Adrenal gland (tissue), 12 donors: ENCODE data around the gene DOCK1. TPM values are rescaled to one million over a fixed set of nuclear protein-coding genes. Genes with fewer than 3 reads are reported as not detected.

ENCODE experiments used
- DNase-seq, 7 donors: peaks; one replicate each; pipeline ENCODE4 v3.0.0-alpha.2; 2019 to 2020
- H3K27ac ChIP-seq, 5 donors: fragments of 200-600 bp; sonication (generic) in 4 of 5; 1 replicate in 3 of 5; 2 replicates in 2 of 5; pipeline versions ENCODE4 v1.5.1 to v1.8.0; 2016 to 2020; ENCODE audit warnings: mild to moderate bottlenecking in 1 of 5
- H3K27me3 ChIP-seq: fragments of 200-600 bp; 2 replicates; pipeline ENCODE4 v1.8.0; 2021
- H3K36me3 ChIP-seq, 2 donors: fragments of 200-600 bp; replicated peaks in 1 of 2; 1 replicate in 1 of 2; 2 replicates in 1 of 2; pipeline versions ENCODE4 v1.5.1 to v1.8.0; 2018 to 2022
- H3K4me1 ChIP-seq, 2 donors: fragments of 200-600 bp; replicated peaks in 1 of 2; 1 replicate in 1 of 2; 2 replicates in 1 of 2; pipeline versions ENCODE4 v1.5.1 to v1.8.0; 2018 to 2021
- H3K4me3 ChIP-seq, 4 donors: fragments of 200-600 bp; sonication (generic) in 3 of 4; one replicate each; pipeline ENCODE4 v1.5.1; 2016 to 2018
- H3K9me3 ChIP-seq, 3 donors: fragments of 200-600 bp; sonication (generic) in 1 of 3; replicated peaks in 1 of 3; 1 replicate in 2 of 3; 2 replicates in 1 of 3; pipeline versions ENCODE4 v1.5.1 to v1.8.0; 2016 to 2021
- CTCF ChIP-seq, 6 experiments: fragments of 450-650 bp in 4 of 6; fragments of 200-600 bp in 2 of 6; sonication (generic) in 1 of 6; IDR thresholded peaks; 1 replicate in 5 of 6; 2 replicates in 1 of 6; pipeline versions ENCODE4 v1.5.1 to v1.8.0; 2016 to 2021; ENCODE audit warnings: antibody characterized with exemption in 6 of 6, mild to moderate bottlenecking in 2 of 6, moderate library complexity in 1 of 6
- POLR2A ChIP-seq, 2 donors: fragments of 450-650 bp; IDR thresholded peaks; one replicate each; pipeline ENCODE4 v1.6.1; 2017; ENCODE audit warnings: antibody characterized with exemption in 2 of 2, mild to moderate bottlenecking in 2 of 2, moderate library complexity in 1 of 2
- WGBS, 4 donors: extraction: QIAGEN DNeasy Blood & Tissue Kit in 2 of 4; methylation state at CpG; one replicate each; pipeline versions ENCODE4 v1.1.5 to v1.1.7; 2013 to 2017; 5-methylcytosine and 5-hydroxymethylcytosine counted together
- intact Hi-C, 2 donors: fragments of 100-400 bp; cut with DNase I; formaldehyde crosslinking; loops; one replicate each; pipeline versions ENCODE4 v1.14.1 to v1.15.0; 2022 to 2023
- polyA plus RNA-seq, 3 donors: library from polyadenylated mRNA; stranded (reverse); fragments of 200-250 nt in 2 of 3; fragments of 350-450 nt in 1 of 3; fragmentation: Illumina TruSeq in 1 of 3; extraction: RNeasy Lipid Tissue Mini Kit (QIAGEN cat#74804) in 1 of 3; gene quantifications; one replicate each; pipeline ENCODE4 v1.2.3, GENCODE V29; 2013 to 2014
- total RNA-seq, 9 donors: library from RNA; depleted of rRNA in 4 of 9; stranded (reverse); fragments of >200 nt in 4 of 9; fragments of 120-200 nt in 1 of 9; fragmentation: NEBNext Ultra II Directional in 1 of 9; extraction: Animal tissue kit (Norgen Biotek cat#: 25700) in 1 of 9; gene quantifications; one replicate each; pipeline versions ENCODE4 v1.1.0 to v1.2.4, GENCODE V29; 2013 to 2023
- donor health status: healthy with polysubstance abuse.
- donor health status: Bipolar disorder and iron deficiency.
- donor health status: DM: yes; HTN: yes; CAD: no.
- donor health status: DM: no; HTN: no; CAD: no.
- donor health status: DM: no; HTN: no; CAD: no.
- donor health status: DM: yes; HTN: yes; CAD: no.

Gene DOCK1
- total and polyA plus RNA-seq, 12 donors, result 8.1 to 30.4 (median 21.6) TPM

- Histone ChIP-seq H3K9me3 (no peaks in the 10 kb centered on the region), H3K27ac (no peak overlapping the region), H3K4me3 (no peak overlapping the region), H3K27me3 (no peaks in the 10 kb centered on the region), H3K4me1 (no peaks in the 10 kb centered on the region), H3K36me3 (no peaks in the 10 kb centered on the region)
- TF ChIP-seq POLR2A (IDR thresholded peaks at IDR 0.05) (no peak), CTCF (IDR thresholded peaks at IDR 0.05) (no peak)
- 71 to 88% (median 81%) methylated on average over 3 of the region's 3 CpGs for WGBS, 4 donors
- no peak for DNase-seq
- intact Hi-C loops, result no loop called here
Observed at GRCh38 chr10:127302343-127302742, 397.1 kb downstream of the DOCK1 start.

- 75 to 82% (median 80%) methylated on average over 2 of the region's 2 CpGs for WGBS, 4 donors
- no peaks in the 10 kb centered on the region for H3K9me3 ChIP-seq
- H3K36me3 ChIP-seq, result no peaks in the 10 kb centered on the region
- no peak for TF ChIP-seq CTCF (IDR thresholded peaks at IDR 0.05)
- TF ChIP-seq POLR2A (IDR thresholded peaks at IDR 0.05), result no peak
- H3K4me3 ChIP-seq, result no peak overlapping the region
- intact Hi-C loops, result no loop called here
- no peaks in the 10 kb centered on the region for H3K27me3 ChIP-seq
- no peak for DNase-seq
- H3K4me1 ChIP-seq, result no peaks in the 10 kb centered on the region
- no peak overlapping the region for H3K27ac ChIP-seq
Observed at GRCh38 chr10:127303105-127303504, 397.9 kb downstream of the DOCK1 start.

- H3K4me3 ChIP-seq, result no peak overlapping the region
- H3K36me3 ChIP-seq, result no peaks in the 10 kb centered on the region
- no peak for DNase-seq
- no peaks in the 10 kb centered on the region for H3K9me3 ChIP-seq
- H3K4me1 ChIP-seq, result no peaks in the 10 kb centered on the region
- no peak overlapping the region for H3K27ac ChIP-seq
- no peak for TF ChIP-seq POLR2A (IDR thresholded peaks at IDR 0.05)
- TF ChIP-seq CTCF (IDR thresholded peaks at IDR 0.05), result no peak
- WGBS, 4 donors, result 97% methylated on average over 8 of the region's 8 CpGs
- H3K27me3 ChIP-seq, result no peaks in the 10 kb centered on the region
- intact Hi-C loops, result no loop called here
Observed at GRCh38 chr10:127303746-127304145, 398.5 kb downstream of the DOCK1 start.

GRCh38 chr10:127306479-127306878 lies 401.3 kb downstream of the DOCK1 start:
- no peak for DNase-seq
- Histone ChIP-seq H3K4me1 (no peaks in the 10 kb centered on the region), H3K36me3 (no peaks in the 10 kb centered on the region), H3K27me3 (no peaks in the 10 kb centered on the region), H3K4me3 (no peak overlapping the region), H3K9me3 (no peaks in the 10 kb centered on the region), H3K27ac (no peak overlapping the region)
- intact Hi-C loops, result no loop called here
- TF ChIP-seq POLR2A (IDR thresholded peaks at IDR 0.05) (no peak), CTCF (IDR thresholded peaks at IDR 0.05) (no peak)
- 88 to 92% (median 91%) methylated on average over 8 of the region's 8 CpGs for WGBS, 4 donors
